Activated CD4-positive, alpha-beta T cell treated with anti-CD3 and anti-CD28 coated beads, Interleukin-2, amount 50 U/mL, for 24 hours (primary cell): ENCODE data around the gene C19orf33.
A peak's percentile ranks its signal among the peaks of the same experiment; 100 is the strongest.

Experiments
- DNase-seq, 2 donors: peaks; one replicate each; pipeline ENCODE4 v3.0.0-alpha.2; 2020; ENCODE audit warnings: low read depth in 1 of 2, low spot score in 1 of 2

The C19orf33 gene

GRCh38 chr19:38308006-38308766, 4.1 kb downstream of the C19orf33 start:
- DNase-seq, result no peak

GRCh38 chr19:38308926-38309614, 5.0 kb downstream of the C19orf33 start:
- no peak for DNase-seq

- DNase-seq, result no peak
Observed at GRCh38 chr19:38309615-38310278, 5.7 kb downstream of the C19orf33 start.

- no peak for DNase-seq
Observed at GRCh38 chr19:38310279-38310670, 6.2 kb downstream of the C19orf33 start.

GRCh38 chr19:38310986-38311385, 6.9 kb downstream of the C19orf33 start:
- no peak for DNase-seq

- DNase-seq, result peak; percentile 87 to 94
Observed at GRCh38 chr19:38315657-38316476, 11.8 kb downstream of the C19orf33 start, which contains the start of gene YIF1B. Gene YIF1B, minus strand, starts transcription at chr19:38315947. Its CDS starts 30 bp downstream, at chr19:38315917.

GRCh38 chr19:38316477-38317067, 12.5 kb downstream of the C19orf33 start:
- no peak for DNase-seq

- no peak for DNase-seq
Observed at GRCh38 chr19:38317104-38317612, 13.1 kb downstream of the C19orf33 start.

- no peak for DNase-seq
Observed at GRCh38 chr19:38318660-38319059, 14.6 kb downstream of the C19orf33 start.

- DNase-seq, result peak; percentile 20 to 39
Observed at GRCh38 chr19:38319421-38320258, 15.6 kb downstream of the C19orf33 start, which contains the start of gene KCNK6. Gene KCNK6, plus strand, starts transcription at chr19:38319845. Its CDS starts 106 bp downstream, at chr19:38319951.

GRCh38 chr19:38320969-38321339, 16.9 kb downstream of the C19orf33 start:
- DNase-seq, result no peak

- DNase-seq, result no peak
Observed at GRCh38 chr19:38321646-38322196, 17.7 kb downstream of the C19orf33 start.

- no peak for DNase-seq
Observed at GRCh38 chr19:38323291-38323690, 19.2 kb downstream of the C19orf33 start.

- no peak for DNase-seq
Observed at GRCh38 chr19:38324431-38324830, 20.4 kb downstream of the C19orf33 start.

- DNase-seq, result no peak
Observed at GRCh38 chr19:38326591-38326990, 22.5 kb downstream of the C19orf33 start.

GRCh38 chr19:38329651-38330050, 25.6 kb downstream of the C19orf33 start:
- no peak for DNase-seq

GRCh38 chr19:38331728-38332127, 27.7 kb downstream of the C19orf33 start:
- no peak for DNase-seq

GRCh38 chr19:38333245-38333644, 29.2 kb downstream of the C19orf33 start:
- DNase-seq, result no peak

GRCh38 chr19:38335949-38336637, 32.0 kb downstream of the C19orf33 start:
- peak; percentile 81 to 95 for DNase-seq
